Measurements from ENCODE around the gene CTSL.

CTSL gene

DNA sequence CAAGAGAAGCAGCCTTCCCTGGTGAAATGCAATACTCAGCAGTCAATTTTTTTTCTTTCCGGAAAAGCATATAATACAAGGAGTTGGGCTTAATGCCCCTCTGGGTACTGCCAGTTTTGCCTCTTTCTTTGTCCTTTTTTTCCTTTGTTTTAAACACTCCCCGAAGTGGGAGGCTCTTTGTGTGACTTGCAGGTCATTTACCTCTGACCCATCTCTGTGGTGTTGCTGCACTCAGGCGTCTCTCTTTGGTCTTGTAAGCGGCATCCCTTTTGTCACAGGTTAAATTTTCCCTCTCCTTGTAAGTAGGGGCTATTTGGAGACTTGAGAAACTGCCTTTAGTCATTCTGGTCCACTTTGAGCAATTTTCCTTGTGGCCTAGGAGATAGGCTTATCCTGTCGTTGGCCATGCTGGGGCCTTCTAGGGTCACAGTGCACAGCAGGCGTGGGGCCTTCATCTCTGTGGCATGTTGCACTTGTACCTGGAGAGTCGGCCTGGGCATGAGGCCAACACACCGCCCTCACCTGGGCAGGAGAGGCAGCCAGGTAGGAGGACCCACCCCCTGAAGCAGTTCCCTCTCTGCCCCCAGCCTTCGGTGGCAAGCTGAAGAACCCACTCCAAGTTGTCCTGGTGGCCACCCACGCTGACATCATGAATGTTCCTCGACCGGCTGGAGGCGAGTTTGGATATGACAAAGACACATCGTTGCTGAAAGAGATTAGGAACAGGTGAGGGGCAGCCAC is 27.7 kb upstream of the CTSL start:
- H3K4me3 ChIP-seq (ENCODE audit: low read length), result no peak overlapping the region
- no peak for DNase-seq (ENCODE audit: low read depth, low spot score)

DNA sequence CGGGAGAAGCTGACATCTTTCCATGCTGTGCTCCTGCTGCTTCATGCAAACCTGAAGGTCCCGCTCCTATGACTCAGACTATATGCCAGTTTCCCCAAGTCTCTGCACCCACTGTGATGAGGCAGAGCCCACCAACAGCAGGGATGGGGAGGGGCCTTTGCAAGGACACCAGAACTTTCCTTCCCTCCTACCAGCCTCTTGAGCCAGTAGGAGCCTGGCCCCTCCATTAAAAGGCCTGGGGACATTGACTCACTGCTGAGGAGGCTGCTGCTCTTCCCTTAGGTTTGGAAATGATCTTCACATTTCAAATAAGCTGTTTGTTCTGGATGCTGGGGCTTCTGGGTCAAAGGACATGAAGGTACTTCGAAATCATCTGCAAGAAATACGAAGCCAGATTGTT is 26.1 kb upstream of the CTSL start:
- H3K4me3 ChIP-seq (ENCODE audit: low read length), result no peak overlapping the region
- DNase-seq (ENCODE audit: low read depth, low spot score), result no peak

DNA sequence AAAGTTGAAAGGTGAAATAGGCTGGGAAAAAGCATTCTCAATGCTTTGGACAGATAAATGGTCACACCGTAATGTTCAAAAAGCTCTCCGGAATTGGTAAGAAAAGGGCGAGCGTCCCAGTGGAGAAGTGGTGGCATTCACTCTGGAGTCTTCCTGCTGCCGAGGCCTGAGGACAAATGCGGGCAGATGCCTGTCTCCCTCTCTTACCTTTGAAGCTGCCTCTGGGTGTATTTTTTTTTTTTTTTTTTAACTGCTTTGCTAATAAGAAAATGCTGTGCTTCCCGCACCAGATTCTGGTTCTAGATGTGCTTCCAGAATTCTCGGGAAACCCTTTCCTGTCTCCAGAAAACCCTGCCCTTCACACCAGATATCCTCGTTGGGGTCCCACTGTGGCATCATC is 24.4 kb upstream of the CTSL start:
- no peak overlapping the region for H3K4me3 ChIP-seq (ENCODE audit: low read length)
- DNase-seq (ENCODE audit: low read depth, low spot score), result no peak

DNA sequence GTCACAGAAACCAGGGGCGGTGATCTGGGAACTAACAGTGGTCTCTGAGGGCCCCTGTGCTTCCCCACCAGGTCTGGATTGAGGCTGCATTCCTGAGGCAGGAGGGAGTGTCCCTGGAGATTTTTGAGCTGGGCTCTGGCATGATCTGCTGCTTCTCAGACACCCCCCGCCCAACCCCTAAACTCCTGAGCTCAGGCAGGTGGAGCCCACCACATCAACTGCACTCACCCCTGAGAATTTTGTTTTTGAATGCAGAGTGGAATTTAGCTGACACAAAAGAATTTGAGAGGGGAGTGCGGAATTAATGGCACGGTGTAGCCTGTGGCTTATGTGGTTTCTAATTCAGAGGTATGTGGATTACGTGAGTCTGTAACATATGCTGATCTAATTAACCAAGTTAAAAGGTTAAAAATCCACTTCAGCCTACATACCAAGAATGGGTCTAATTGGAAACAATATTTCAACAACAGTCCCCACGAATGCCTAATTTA is 23.9 kb upstream of the CTSL start:
- no peak overlapping the region for H3K4me3 ChIP-seq (ENCODE audit: low read length)
- no peak for DNase-seq (ENCODE audit: low read depth, low spot score)

DNA sequence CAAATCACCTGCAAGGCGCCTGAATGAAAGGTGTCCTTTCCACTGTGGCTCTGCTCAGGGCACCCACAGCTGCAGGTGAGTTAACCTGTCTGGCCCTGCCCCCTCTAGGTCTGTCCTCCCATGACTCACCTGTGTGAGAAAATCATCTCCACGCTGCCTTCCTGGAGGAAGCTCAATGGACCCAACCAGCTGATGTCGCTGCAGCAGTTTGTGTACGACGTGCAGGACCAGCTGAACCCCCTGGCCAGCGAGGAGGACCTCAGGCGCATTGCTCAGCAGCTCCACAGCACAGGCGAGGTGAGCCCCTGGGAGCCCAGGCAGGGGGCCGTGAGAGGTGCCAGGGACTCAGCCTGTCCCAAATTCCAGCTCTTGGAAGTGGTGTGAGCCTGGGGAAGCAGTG is 23.0 kb upstream of the CTSL start:
- DNase-seq (ENCODE audit: low read depth, low spot score), result no peak
- H3K4me3 ChIP-seq (ENCODE audit: low read length), result no peak overlapping the region

DNA sequence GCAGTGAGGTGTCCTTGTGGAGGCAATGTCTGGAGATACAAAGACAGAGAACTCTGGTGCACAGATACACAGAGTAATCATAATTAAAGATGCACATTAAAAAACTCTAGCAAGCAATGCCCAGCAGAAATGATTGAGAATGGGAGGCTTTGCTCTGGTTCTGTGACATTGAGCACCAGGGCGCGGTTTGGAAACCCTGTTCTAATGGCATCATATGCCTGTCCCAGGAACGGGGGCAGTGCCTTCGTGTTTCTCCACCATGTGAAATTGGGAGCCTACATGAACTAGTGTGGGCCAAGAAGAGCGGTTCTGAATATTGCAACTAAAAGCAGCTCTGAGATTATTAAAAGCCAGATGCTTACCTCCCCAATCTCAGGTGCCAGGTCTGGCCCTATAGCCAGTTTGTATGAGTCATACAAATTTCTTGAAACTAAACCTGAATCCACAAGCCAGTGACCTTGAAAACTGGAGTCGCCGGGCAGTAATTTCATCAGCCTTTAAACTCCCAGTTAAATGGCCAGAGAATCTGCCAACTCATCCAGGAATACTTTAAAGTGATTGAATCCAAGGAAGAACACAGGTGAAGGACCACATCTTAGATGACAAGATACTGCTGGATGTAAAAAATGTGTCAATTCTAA is 22.2 kb upstream of the CTSL start:
- DNase-seq (ENCODE audit: low read depth, low spot score), result no peak
- no peak overlapping the region for H3K4me3 ChIP-seq (ENCODE audit: low read length)

DNA sequence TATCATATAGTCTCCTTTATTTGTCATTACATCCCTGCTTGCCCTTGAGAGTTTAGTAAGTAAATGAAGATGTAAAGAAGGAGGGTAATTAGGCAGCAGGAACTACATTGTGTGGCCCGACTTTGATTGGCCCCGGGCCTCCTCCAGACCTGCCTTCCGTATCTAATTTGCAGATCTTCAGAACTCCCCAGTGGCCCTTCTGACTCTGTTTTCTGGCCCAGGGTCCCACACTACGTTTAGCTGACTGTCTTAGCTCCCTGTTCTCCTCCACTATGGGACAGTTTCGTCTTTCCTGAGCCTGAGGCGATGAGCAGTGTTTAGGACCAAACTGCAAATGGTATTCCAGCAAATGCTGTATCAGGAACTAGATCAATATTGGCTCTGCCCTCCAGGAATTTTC is 21.6 kb upstream of the CTSL start:
- no peak for DNase-seq (ENCODE audit: low read depth, low spot score)
- H3K4me3 ChIP-seq (ENCODE audit: low read length), result no peak overlapping the region

DNA sequence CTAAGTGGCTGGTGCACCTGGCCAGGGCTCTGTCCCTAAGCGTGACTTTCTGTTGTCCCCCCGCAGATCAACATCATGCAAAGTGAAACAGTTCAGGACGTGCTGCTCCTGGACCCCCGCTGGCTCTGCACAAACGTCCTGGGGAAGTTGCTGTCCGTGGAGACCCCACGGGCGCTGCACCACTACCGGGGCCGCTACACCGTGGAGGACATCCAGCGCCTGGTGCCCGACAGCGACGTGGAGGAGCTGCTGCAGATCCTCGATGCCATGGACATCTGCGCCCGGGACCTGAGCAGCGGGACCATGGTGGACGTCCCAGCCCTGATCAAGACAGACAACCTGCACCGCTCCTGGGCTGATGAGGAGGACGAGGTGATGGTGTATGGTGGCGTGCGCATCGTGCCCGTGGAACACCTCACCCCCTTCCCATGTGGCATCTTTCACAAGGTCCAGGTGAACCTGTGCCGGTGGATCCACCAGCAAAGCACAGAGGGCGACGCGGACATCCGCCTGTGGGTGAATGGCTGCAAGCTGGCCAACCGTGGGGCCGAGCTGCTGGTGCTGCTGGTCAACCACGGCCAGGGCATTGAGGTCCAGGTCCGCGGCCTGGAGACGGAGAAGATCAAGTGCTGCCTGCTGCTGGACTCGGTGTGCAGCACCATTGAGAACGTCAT is 19.7 kb upstream of the CTSL start:
- DNase-seq (ENCODE audit: low read depth, low spot score), result no peak
- H3K4me3 ChIP-seq (ENCODE audit: low read length), result no peak overlapping the region

DNA sequence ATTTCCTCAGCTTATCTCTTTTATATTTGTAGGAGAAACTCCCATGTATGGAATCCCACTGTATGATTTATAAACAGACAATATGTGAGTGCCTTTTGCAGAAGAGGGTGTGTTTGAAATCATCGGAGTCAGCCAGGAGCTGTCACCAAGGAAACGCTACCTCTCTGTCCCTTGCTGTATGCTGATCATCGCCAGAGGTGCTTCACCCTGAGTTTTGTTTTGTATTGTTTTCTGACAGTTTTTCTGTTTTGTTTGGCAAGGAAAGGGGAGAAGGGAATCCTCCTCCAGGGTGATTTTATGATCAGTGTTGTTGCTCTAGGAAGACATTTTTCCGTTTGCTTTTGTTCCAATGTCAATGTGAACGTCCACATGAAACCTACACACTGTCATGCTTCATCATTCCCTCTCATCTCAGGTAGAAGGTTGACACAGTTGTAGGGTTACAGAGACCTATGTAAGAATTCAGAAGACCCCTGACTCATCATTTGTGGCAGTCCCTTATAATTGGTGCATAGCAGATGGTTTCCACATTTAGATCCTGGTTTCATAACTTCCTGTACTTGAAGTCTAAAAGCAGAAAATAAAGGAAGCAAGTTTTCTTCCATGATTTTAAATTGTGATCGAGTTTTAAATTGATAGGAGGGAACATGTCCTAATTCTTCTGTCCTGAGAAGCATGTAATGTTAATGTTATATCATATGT is 18.0 kb upstream of the CTSL start:
- DNase-seq (ENCODE audit: low read depth, low spot score), result no peak
- no peak overlapping the region for H3K4me3 ChIP-seq (ENCODE audit: low read length)

DNA sequence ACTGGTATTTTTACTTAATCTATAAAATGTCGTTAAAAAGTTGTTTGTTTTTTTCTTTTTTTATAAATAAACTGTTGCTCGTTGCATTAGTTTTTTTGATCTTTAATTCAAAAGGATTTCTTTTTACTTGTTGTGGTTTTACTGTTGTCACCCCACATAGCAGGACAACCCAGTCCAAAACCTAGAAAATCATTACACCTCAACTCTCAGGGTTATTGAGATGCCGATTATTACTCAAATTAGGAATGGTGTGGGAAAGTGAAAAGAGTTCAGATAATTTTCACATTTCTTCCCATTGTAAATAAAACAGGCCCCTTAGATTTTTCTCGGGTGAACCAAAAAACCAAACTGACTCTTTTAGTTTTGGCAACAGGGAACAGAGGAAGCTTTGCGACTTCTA is 17.4 kb upstream of the CTSL start:
- DNase-seq (ENCODE audit: low read depth, low spot score), result no peak

DNA sequence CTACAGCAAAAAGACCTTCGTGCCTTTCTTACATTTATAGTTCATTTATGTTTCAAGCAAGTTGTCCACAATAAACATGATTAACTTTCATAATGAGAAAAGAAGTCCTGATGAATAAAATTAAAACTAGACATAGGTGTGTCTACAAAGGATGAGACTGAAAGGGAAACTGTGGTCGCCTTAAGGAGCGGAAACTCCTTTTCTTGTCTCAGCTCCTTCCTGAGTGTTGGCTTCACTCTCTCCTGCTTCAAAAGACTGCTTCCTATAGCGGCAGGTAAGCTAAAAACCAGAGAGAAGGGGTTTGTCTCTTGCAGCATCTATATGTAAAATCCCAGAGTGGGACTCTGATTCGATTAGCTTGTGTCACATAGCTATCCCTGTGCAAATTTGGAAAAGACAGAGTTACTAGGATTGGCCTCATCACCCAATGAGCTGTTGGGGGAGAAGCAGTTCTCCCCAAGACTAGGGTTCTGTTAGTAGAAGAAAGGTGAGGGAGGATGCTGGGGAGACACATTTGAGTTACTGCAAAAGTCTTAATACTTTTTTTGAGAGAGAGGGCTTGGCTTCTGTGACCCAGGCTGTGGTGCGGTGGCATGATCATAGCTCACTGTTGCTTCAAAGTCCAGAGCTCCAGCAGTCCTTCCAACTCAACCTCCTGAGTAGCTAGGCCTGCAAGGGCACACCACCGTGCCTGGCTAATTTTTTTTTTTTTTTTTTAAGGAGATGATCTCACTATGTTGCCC is 16.8 kb upstream of the CTSL start:
- H3K4me3 ChIP-seq (ENCODE audit: low read length), result no peak overlapping the region
- peak; percentile 32 for DNase-seq (ENCODE audit: low read depth, low spot score)

More for the DNA sequence above, 17.4 kb upstream of the CTSL start:
- no peak overlapping the region for H3K4me3 ChIP-seq (ENCODE audit: low read length)

DNA sequence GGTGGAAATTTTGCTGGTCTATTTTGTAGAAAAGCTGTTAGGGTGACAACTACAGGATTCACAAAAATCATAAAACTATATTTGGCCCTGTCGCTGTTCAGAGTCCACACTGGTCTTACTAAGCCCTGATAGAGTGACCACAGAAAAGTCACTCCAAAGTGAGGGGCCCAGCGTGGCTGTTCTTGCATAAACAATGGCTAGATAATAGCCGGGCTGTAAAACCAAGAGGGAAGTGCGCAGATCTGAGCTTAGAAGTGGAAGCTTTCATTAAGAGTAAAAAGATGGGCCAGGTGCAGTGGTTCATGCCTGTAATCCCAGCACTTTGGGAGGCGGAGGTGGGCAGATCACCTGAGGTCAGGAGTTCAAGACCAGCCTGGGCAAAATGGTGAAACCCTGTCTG is 15.5 kb upstream of the CTSL start:
- no peak for DNase-seq (ENCODE audit: low read depth, low spot score)
- H3K4me3 ChIP-seq (ENCODE audit: low read length), result no peak overlapping the region

DNA sequence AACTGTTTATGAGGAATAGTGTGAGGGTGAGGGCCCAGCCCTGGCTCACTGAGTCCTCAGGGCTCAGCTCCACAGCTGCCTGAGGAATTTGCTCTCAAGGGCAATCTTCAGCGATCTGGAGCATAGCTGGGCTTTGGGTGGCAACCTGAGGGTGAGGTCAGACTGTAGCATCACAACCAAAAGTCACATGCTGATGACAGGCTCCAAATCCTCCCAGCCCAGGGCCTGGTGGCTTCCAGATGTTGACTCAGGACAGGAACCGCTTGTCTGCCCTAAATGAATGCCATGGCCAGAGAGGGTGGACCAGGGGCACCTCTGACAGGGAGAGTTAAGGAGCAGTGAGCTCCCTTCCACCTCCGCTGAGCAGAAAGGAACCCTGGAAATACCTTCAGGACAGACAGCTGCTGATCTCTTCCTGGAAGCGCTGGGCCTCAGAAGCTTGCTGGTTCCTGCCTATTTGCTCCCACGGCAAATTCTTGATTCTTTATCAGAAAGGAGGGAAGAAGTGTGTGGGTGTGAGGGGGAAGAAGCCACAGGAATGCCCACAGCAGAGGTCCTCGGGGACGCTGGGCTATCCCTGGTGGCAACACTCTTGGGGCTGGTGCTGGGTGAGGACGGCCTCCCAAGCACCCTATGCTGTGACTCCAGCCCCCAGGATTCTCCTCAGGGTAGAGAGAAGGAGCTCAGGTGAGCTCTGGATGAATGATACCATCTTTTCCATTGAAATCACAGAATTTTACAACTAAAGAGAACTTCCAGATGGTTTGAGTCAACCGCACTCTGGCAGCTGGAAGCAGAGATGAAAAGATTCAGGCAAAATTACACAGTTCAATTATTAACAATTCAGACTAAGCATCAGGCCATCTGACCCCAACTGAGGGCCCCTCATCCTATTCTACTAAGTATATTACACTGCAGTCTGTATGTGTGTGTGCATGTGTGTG is 13.8 kb upstream of the CTSL start:
- no peak overlapping the region for H3K4me3 ChIP-seq (ENCODE audit: low read length)
- DNase-seq (ENCODE audit: low read depth, low spot score), result no peak

DNA sequence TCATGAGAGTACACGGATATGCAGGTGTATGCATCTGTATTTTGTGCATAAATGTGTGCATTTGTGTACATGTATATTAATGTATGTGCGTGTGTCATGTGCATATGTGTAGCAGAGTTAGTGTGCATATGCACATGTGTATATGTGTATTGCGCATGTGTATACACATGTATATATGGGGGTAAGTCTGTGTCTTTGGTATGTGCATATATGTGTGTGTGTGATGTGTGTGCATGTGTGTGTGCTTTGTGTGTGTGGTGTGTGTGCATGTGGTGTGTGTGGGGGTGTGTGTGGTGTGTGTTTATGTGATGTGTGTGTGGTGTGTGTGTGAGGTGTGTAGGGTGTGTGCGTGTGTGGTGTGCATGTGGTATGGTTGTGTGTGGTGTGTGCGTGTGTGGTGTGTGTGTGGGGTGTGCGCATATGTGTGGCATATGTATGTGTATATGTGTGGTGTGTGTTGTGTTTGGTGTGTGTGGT is 13.1 kb upstream of the CTSL start:
- DNase-seq (ENCODE audit: low read depth, low spot score), result no peak
- no peak overlapping the region for H3K4me3 ChIP-seq (ENCODE audit: low read length)

DNA sequence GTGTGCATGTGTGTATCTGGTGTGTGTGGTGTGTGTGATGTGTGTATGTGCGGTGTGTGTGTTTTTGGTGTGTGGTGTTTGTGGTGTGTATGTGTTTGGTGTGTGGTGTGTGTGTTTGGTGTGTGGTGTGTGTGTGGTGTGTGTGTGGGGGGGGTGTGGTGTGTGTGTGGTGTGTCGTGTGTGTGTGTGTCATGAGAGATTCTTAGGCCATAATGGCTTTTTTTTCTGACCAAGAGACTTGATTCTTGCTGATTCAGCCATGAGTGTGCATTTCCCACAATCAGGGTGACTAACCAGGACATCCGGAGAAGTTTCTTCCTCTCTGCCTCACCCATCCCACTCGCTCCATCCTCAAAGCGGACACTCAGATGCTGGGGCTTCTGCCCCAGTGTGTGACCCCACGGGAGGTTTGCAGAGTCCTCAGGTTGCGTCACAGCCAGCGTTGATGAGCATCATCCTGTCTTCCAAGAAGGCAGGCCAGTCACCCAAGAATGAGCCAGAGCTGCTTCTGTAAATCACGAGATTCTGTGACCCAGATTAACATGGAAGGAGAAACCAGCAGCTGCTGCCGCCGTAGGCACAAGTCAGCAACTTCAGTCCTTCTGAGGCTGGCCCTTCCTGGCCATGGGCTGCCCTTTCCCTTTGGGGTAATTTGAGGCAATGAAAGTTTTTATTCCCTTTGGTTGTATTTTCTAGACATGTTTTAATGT is 12.5 kb upstream of the CTSL start:
- no peak for DNase-seq (ENCODE audit: low read depth, low spot score)

DNA sequence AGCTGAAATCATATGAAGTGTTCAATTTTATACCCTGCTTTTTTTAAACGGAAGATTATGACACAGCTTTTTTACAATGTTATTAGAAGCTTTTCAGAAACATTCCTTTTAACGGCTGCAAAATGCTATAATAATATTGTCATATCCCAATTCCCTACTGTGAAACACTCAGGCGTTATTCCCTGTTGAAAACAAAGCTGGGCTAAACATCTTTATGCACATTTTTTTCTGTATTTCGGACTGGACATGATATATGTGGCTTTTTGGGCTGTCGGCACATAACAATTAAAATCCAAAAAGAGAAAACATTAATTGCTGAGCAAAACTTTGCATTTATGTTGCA is 12.0 kb upstream of the CTSL start:
- no peak for DNase-seq (ENCODE audit: low read depth, low spot score)
- H3K4me3 ChIP-seq (ENCODE audit: low read length), result no peak overlapping the region

More for the DNA sequence above, 12.5 kb upstream of the CTSL start:
- no peak overlapping the region for H3K4me3 ChIP-seq (ENCODE audit: low read length)

DNA sequence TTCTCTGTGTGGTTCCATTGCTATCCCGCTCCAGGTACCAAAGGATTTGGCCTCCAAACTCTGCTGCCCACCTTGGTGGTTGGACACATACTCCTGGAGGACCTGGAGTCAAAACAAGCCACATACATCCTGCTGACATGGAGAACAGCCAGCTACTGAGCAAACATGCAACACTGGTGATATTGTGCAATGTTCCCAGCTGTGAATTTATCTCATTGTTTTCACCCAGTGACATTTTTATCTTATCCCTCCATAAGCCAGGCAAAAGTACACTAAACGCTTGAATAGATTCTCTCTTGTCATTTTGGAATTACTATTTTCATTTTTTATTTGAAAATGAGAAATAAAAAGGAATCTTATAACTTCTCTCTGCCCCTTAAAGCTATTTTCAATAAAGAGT is 11.1 kb upstream of the CTSL start:
- DNase-seq (ENCODE audit: low read depth, low spot score), result no peak
- no peak overlapping the region for H3K4me3 ChIP-seq (ENCODE audit: low read length)

DNA sequence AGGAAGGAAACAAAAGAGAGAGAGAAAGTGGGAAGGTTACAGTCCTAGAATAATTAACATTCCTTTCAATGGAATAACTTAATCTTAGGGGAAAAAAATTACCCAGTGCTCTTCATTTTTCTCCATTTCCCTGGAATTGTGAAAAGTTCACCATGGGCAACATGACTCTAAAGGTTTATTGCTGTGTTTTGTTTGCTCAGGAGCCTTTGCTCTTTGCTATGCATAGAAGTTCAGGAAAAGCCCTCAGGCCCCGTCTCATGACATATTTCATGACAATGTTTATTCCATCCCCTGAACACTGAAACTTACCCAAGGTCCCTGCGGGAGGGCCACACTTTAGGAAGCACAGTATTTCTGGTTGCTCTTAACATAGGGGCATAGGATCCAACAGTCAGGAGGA is 9.8 kb upstream of the CTSL start:
- no peak for DNase-seq (ENCODE audit: low read depth, low spot score)
- H3K4me3 ChIP-seq (ENCODE audit: low read length), result no peak overlapping the region

All from Jurkat, Clone E6-1 (cell line).